ENCODE results near the gene AIMP2.
"Not testable (repeated sequence)": the region's sequence is repeated elsewhere in the genome, so short reads cannot be mapped to it uniquely, and the experiment has no call there.

Gene AIMP2

GRCh38 chr7:6008668-6009611 is at the start of gene AIMP2, which contains the start of gene PMS2:
AIMP2 (plus strand) TSS chr7:6009272; CDS start chr7:6009364, 92 bp downstream.
PMS2 (minus strand) TSS chr7:6009049; CDS start chr7:6009019, 30 bp downstream.
- Histone ChIP-seq H3K27me3 (ENCODE audit: control insufficient read depth, insufficient read depth, low read length) (no peaks in the 10 kb centered on the region), H3K9me3 (ENCODE audit: control insufficient read depth, insufficient read depth, low read length) (no peaks in the 10 kb centered on the region), H3K27ac (ENCODE audit: low read depth, low read length) (peak within 1 kb of the TSS; percentile 97), H3K9ac (ENCODE audit: low read depth, low read length) (peak within 1 kb of the TSS; percentile 96), H3K36me3 (ENCODE audit: control insufficient read depth, insufficient read depth, low read length) (peaks cover 35% of the 10 kb centered on the region), H3K4me1 (ENCODE audit: control insufficient read depth, insufficient read depth, low read length) (no peaks in the 10 kb centered on the region), H3K4me3 (ENCODE audit: low read depth, low read length) (peak within 1 kb of the TSS; percentile 96)

GRCh38 chr7:5963205-5963604 is 45.9 kb upstream of the AIMP2 start:
- not testable (repeated sequence) for H3K27ac ChIP-seq (ENCODE audit: low read depth, low read length); H3K4me1 ChIP-seq (ENCODE audit: control insufficient read depth, insufficient read depth, low read length); H3K9me3 ChIP-seq (ENCODE audit: control insufficient read depth, insufficient read depth, low read length); H3K27me3 ChIP-seq (ENCODE audit: control insufficient read depth, insufficient read depth, low read length); H3K9ac ChIP-seq (ENCODE audit: low read depth, low read length); H3K36me3 ChIP-seq (ENCODE audit: control insufficient read depth, insufficient read depth, low read length); H3K4me3 ChIP-seq (ENCODE audit: low read depth, low read length)

- not testable (repeated sequence) for H3K9me3 ChIP-seq (ENCODE audit: control insufficient read depth, insufficient read depth, low read length); H3K27me3 ChIP-seq (ENCODE audit: control insufficient read depth, insufficient read depth, low read length); H3K36me3 ChIP-seq (ENCODE audit: control insufficient read depth, insufficient read depth, low read length); H3K4me1 ChIP-seq (ENCODE audit: control insufficient read depth, insufficient read depth, low read length); H3K4me3 ChIP-seq (ENCODE audit: low read depth, low read length); H3K27ac ChIP-seq (ENCODE audit: low read depth, low read length); H3K9ac ChIP-seq (ENCODE audit: low read depth, low read length)
Observed at GRCh38 chr7:5963810-5964209, 45.3 kb upstream of the AIMP2 start.

- not testable (repeated sequence) for H3K27ac ChIP-seq (ENCODE audit: low read depth, low read length); H3K4me3 ChIP-seq (ENCODE audit: low read depth, low read length); H3K9me3 ChIP-seq (ENCODE audit: control insufficient read depth, insufficient read depth, low read length); H3K4me1 ChIP-seq (ENCODE audit: control insufficient read depth, insufficient read depth, low read length); H3K36me3 ChIP-seq (ENCODE audit: control insufficient read depth, insufficient read depth, low read length); H3K27me3 ChIP-seq (ENCODE audit: control insufficient read depth, insufficient read depth, low read length); H3K9ac ChIP-seq (ENCODE audit: low read depth, low read length)
Observed at GRCh38 chr7:5970347-5970911, 38.6 kb upstream of the AIMP2 start, which contains the start of gene RSPH10B. RSPH10B (minus strand) TSS chr7:5970689; CDS start chr7:5967116, 3,573 bp downstream.

- not testable (repeated sequence) for H3K36me3 ChIP-seq (ENCODE audit: control insufficient read depth, insufficient read depth, low read length); H3K9me3 ChIP-seq (ENCODE audit: control insufficient read depth, insufficient read depth, low read length); H3K9ac ChIP-seq (ENCODE audit: low read depth, low read length); H3K27me3 ChIP-seq (ENCODE audit: control insufficient read depth, insufficient read depth, low read length); H3K4me1 ChIP-seq (ENCODE audit: control insufficient read depth, insufficient read depth, low read length); H3K4me3 ChIP-seq (ENCODE audit: low read depth, low read length); H3K27ac ChIP-seq (ENCODE audit: low read depth, low read length)
Observed at GRCh38 chr7:5973580-5973979, 35.5 kb upstream of the AIMP2 start.

- not testable (repeated sequence) for H3K36me3 ChIP-seq (ENCODE audit: control insufficient read depth, insufficient read depth, low read length); H3K9me3 ChIP-seq (ENCODE audit: control insufficient read depth, insufficient read depth, low read length); H3K27ac ChIP-seq (ENCODE audit: low read depth, low read length); H3K4me1 ChIP-seq (ENCODE audit: control insufficient read depth, insufficient read depth, low read length); H3K4me3 ChIP-seq (ENCODE audit: low read depth, low read length); H3K27me3 ChIP-seq (ENCODE audit: control insufficient read depth, insufficient read depth, low read length); H3K9ac ChIP-seq (ENCODE audit: low read depth, low read length)
Observed at GRCh38 chr7:5979680-5980314, 29.3 kb upstream of the AIMP2 start.

- H3K4me3 ChIP-seq (ENCODE audit: low read depth, low read length); H3K27me3 ChIP-seq (ENCODE audit: control insufficient read depth, insufficient read depth, low read length); H3K4me1 ChIP-seq (ENCODE audit: control insufficient read depth, insufficient read depth, low read length); H3K9ac ChIP-seq (ENCODE audit: low read depth, low read length); H3K9me3 ChIP-seq (ENCODE audit: control insufficient read depth, insufficient read depth, low read length); H3K27ac ChIP-seq (ENCODE audit: low read depth, low read length): not testable (repeated sequence)
- H3K36me3 ChIP-seq (ENCODE audit: control insufficient read depth, insufficient read depth, low read length) = peaks cover 41% of the 10 kb centered on the region
Observed at GRCh38 chr7:5987061-5987460, 22.0 kb upstream of the AIMP2 start.

GRCh38 chr7:5997210-5997808 is 11.8 kb upstream of the AIMP2 start:
- no peaks in the 10 kb centered on the region for H3K4me1 ChIP-seq (ENCODE audit: control insufficient read depth, insufficient read depth, low read length)
- H3K27ac ChIP-seq (ENCODE audit: low read depth, low read length) = no peak overlapping the region
- no peaks in the 10 kb centered on the region for H3K27me3 ChIP-seq (ENCODE audit: control insufficient read depth, insufficient read depth, low read length)
- H3K4me3 ChIP-seq (ENCODE audit: low read depth, low read length) = no peak overlapping the region
- peaks cover 75% of the 10 kb centered on the region for H3K36me3 ChIP-seq (ENCODE audit: control insufficient read depth, insufficient read depth, low read length)
- H3K9ac ChIP-seq (ENCODE audit: low read depth, low read length) = no peak overlapping the region
- no peaks in the 10 kb centered on the region for H3K9me3 ChIP-seq (ENCODE audit: control insufficient read depth, insufficient read depth, low read length)

- Histone ChIP-seq H3K27ac (ENCODE audit: low read depth, low read length) (no peak overlapping the region), H3K9ac (ENCODE audit: low read depth, low read length) (no peak overlapping the region), H3K36me3 (ENCODE audit: control insufficient read depth, insufficient read depth, low read length) (peaks cover 36% of the 10 kb centered on the region), H3K9me3 (ENCODE audit: control insufficient read depth, insufficient read depth, low read length) (no peaks in the 10 kb centered on the region), H3K27me3 (ENCODE audit: control insufficient read depth, insufficient read depth, low read length) (no peaks in the 10 kb centered on the region), H3K4me3 (ENCODE audit: low read depth, low read length) (no peak overlapping the region), H3K4me1 (ENCODE audit: control insufficient read depth, insufficient read depth, low read length) (no peaks in the 10 kb centered on the region)
Observed at GRCh38 chr7:6007386-6007785, 1.7 kb upstream of the AIMP2 start.

- Histone ChIP-seq H3K36me3 (ENCODE audit: control insufficient read depth, insufficient read depth, low read length) (peaks cover 37% of the 10 kb centered on the region), H3K4me3 (ENCODE audit: low read depth, low read length) (peak overlapping the region; percentile 96), H3K27ac (ENCODE audit: low read depth, low read length) (peak overlapping the region; percentile 97), H3K9ac (ENCODE audit: low read depth, low read length) (peak overlapping the region; percentile 92)
- not testable (repeated sequence) for H3K27me3 ChIP-seq (ENCODE audit: control insufficient read depth, insufficient read depth, low read length); H3K4me1 ChIP-seq (ENCODE audit: control insufficient read depth, insufficient read depth, low read length); H3K9me3 ChIP-seq (ENCODE audit: control insufficient read depth, insufficient read depth, low read length)
Observed at GRCh38 chr7:6007835-6008590, 1.1 kb upstream of the AIMP2 start.
